PC-3 (cell line): ENCODE measurements around the gene MEAF6.

Experiments
- EZH2 ChIP-seq: fragments of 300-600 bp; sonication (generic); IDR thresholded peaks from one replicate; pipeline ENCODE4 v1.6.1; 2017; ENCODE audit warnings: antibody characterized with exemption, mild to moderate bottlenecking, low read length; ENCODE audit not compliant: unreplicated experiment
- TF ChIP-seq, protein P1 (sequence below): fragments of 300-600 bp; sonication (generic); conservative IDR thresholded peaks from 2 replicates; pipeline ENCODE4 v1.5.1; 2017; ENCODE audit warnings: antibody characterized with exemption, low read depth, mild to moderate bottlenecking, low read length

DNA sequence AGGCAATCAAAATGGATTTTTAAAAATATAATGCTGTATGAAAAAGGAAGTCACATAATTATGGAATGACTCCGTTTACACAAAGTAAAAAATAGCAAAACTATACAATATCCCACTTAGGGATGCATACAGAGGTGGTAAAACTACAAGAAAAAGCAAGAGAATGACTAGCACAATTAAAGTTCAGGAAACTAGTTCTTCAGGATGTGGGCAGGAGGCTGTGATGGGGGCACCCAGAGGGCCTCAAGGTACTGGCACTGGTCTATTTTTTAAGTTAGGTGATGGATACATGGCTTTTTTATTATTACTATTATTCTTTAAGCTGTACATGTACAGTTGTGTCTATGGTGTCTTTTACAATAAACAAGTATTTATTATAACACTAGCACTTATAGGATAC is 41.6 kb downstream of the MEAF6 start:
- TF ChIP-seq, protein P1, sequence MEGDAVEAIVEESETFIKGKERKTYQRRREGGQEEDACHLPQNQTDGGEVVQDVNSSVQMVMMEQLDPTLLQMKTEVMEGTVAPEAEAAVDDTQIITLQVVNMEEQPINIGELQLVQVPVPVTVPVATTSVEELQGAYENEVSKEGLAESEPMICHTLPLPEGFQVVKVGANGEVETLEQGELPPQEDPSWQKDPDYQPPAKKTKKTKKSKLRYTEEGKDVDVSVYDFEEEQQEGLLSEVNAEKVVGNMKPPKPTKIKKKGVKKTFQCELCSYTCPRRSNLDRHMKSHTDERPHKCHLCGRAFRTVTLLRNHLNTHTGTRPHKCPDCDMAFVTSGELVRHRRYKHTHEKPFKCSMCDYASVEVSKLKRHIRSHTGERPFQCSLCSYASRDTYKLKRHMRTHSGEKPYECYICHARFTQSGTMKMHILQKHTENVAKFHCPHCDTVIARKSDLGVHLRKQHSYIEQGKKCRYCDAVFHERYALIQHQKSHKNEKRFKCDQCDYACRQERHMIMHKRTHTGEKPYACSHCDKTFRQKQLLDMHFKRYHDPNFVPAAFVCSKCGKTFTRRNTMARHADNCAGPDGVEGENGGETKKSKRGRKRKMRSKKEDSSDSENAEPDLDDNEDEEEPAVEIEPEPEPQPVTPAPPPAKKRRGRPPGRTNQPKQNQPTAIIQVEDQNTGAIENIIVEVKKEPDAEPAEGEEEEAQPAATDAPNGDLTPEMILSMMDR: no peak
- TF ChIP-seq EZH2: no peak
